Esophagus squamous epithelium (tissue), 4 donors: ENCODE data around the gene MYRFL.

Source experiments
- POLR2A ChIP-seq, 4 donors: fragments of 450-650 bp; IDR thresholded peaks; one replicate each; pipeline ENCODE4 v1.6.1; 2017; ENCODE audit warnings: antibody characterized with exemption in 4 of 4, mild to moderate bottlenecking in 4 of 4, moderate library complexity in 3 of 4
- TF ChIP-seq, protein P1 (sequence below), 6 experiments: fragments of 450-650 bp in 4 of 6; fragments of 200-600 bp in 2 of 6; sonication (generic) in 2 of 6; IDR thresholded peaks; one replicate each; pipeline ENCODE4 v1.5.1; 2016 to 2019; ENCODE audit warnings: antibody characterized with exemption in 6 of 6, mild to moderate bottlenecking in 4 of 6, moderate library complexity in 4 of 6

DNA sequence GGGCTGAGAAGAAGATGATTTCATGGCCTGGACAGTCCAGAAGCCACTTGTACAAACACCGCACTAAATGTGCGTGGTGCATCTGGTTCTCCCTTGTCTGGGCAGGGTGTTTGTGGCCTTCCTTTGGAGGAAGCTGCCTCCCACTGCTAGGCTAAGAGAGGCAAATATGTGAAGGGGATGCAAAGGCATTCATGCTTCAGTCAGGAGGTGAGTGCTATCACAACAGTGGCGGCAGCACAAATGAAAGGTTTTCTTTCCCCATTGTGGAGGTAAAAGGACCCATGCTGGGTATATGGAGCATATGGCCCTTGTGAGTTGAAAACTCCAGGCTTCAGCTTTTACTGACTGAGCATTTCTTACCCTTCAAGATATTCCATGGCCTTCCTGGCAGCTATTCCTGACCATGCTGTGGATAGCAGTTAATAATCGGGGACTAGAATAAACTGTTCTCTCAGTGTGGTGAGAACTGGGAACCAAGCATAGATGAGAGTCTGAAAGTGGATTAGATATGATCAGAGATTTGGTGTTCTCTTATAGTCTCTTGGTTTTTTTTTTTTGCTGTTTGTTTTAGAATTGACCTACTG is 69.9 kb downstream of the MYRFL start:
- TF ChIP-seq, protein P1, sequence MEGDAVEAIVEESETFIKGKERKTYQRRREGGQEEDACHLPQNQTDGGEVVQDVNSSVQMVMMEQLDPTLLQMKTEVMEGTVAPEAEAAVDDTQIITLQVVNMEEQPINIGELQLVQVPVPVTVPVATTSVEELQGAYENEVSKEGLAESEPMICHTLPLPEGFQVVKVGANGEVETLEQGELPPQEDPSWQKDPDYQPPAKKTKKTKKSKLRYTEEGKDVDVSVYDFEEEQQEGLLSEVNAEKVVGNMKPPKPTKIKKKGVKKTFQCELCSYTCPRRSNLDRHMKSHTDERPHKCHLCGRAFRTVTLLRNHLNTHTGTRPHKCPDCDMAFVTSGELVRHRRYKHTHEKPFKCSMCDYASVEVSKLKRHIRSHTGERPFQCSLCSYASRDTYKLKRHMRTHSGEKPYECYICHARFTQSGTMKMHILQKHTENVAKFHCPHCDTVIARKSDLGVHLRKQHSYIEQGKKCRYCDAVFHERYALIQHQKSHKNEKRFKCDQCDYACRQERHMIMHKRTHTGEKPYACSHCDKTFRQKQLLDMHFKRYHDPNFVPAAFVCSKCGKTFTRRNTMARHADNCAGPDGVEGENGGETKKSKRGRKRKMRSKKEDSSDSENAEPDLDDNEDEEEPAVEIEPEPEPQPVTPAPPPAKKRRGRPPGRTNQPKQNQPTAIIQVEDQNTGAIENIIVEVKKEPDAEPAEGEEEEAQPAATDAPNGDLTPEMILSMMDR (IDR thresholded peaks at IDR 0.05): no peak
- no peak for TF ChIP-seq POLR2A (IDR thresholded peaks at IDR 0.05)
